OCI-LY1 (cell line): Measurements from ENCODE around the gene BIN1.
A peak's percentile ranks its signal among the peaks of the same experiment; 100 is the strongest.

Experiments used
- H2AFZ ChIP-seq: fragments of 200-600 bp; sonication (generic), shearing (Covaris generic); 2 replicates; pipeline ENCODE4 v1.6.0; 2014; ENCODE audit warnings: antibody characterized with exemption, mild to moderate bottlenecking, low read length
- H3F3A ChIP-seq: fragments of 200-600 bp; sonication (generic), shearing (Covaris generic); 2 replicates; pipeline ENCODE4 v1.6.0; 2014; ENCODE audit warnings: mild to moderate bottlenecking, antibody characterized with exemption, low read length, moderate library complexity; ENCODE audit not compliant: insufficient read depth
- H3K27ac ChIP-seq: fragments of 200-600 bp; sonication (generic); 2 replicates; pipeline ENCODE4 v1.5.1; 2014; ENCODE audit warnings: low read length, mixed run types, mild to moderate bottlenecking, low read depth; ENCODE audit not compliant: poor library complexity, severe bottlenecking
- H3K27me3 ChIP-seq: fragments of 200-600 bp; sonication (generic); 2 replicates; pipeline ENCODE4 v1.6.0; 2014; ENCODE audit warnings: antibody characterized with exemption, mild to moderate bottlenecking, low read length, moderate library complexity; ENCODE audit not compliant: insufficient read depth
- H3K36me3 ChIP-seq: fragments of 200-600 bp; sonication (generic); 2 replicates; pipeline ENCODE4 v1.6.1; 2014; ENCODE audit warnings: mild to moderate bottlenecking, antibody characterized with exemption, low read length, moderate library complexity, mixed read lengths; ENCODE audit not compliant: insufficient read depth
- H3K4me1 ChIP-seq: fragments of 200-600 bp; sonication (generic); 2 replicates; pipeline ENCODE4 v1.5.1; 2014; ENCODE audit warnings: mild to moderate bottlenecking, low read length, moderate library complexity; ENCODE audit not compliant: insufficient read depth, severe bottlenecking
- H3K4me2 ChIP-seq: fragments of 200-600 bp; sonication (generic), shearing (Covaris generic); 2 replicates; pipeline ENCODE4 v1.6.1; 2014; ENCODE audit warnings: low read length
- H3K4me3 ChIP-seq: fragments of 200-600 bp; sonication (generic); 2 replicates; pipeline ENCODE4 v1.5.1; 2014; ENCODE audit warnings: low read length, low read depth, mild to moderate bottlenecking, mixed read lengths; ENCODE audit not compliant: poor library complexity, severe bottlenecking
- H3K79me2 ChIP-seq: fragments of 200-600 bp; shearing (Covaris generic); 2 replicates; pipeline ENCODE4 v1.6.1; 2016; ENCODE audit warnings: mixed run types, low read length, mixed read lengths; ENCODE audit not compliant: insufficient read depth
- H3K9ac ChIP-seq: fragments of 200-600 bp; sonication (generic), shearing (Covaris generic); 2 replicates; pipeline ENCODE4 v1.6.1; 2014; ENCODE audit warnings: mild to moderate bottlenecking, low read length, mixed read lengths
- H3K9me2 ChIP-seq: fragments of 200-600 bp; sonication (generic), shearing (Covaris generic); 2 replicates; pipeline ENCODE4 v1.6.1; 2014; ENCODE audit warnings: low read depth, mild to moderate bottlenecking, low read length, mixed read lengths
- H3K9me3 ChIP-seq: fragments of 200-600 bp; shearing (Covaris generic); 2 replicates; pipeline ENCODE4 v1.6.1; 2014; ENCODE audit warnings: low read length, mixed read lengths
- H4K20me1 ChIP-seq: fragments of 200-600 bp; sonication (generic), shearing (Covaris generic); 2 replicates; pipeline ENCODE4 v1.6.0; 2016; ENCODE audit warnings: mild to moderate bottlenecking, low read length; ENCODE audit not compliant: insufficient read depth
- EZH2 ChIP-seq: fragments of 200-600 bp; sonication (generic), shearing (Covaris generic); IDR thresholded peaks from 2 replicates; pipeline ENCODE4 v1.8.0; 2017; ENCODE audit warnings: borderline replicate concordance, mixed run types, mild to moderate bottlenecking, antibody characterized with exemption, low read length, moderate library complexity, mixed read lengths
- TF ChIP-seq, protein P1 (sequence below): fragments of 200-600 bp; sonication (generic), shearing (Covaris generic); IDR thresholded peaks from 2 replicates; pipeline ENCODE4 v1.5.1; 2017; ENCODE audit warnings: mild to moderate bottlenecking, antibody characterized with exemption, low read length, moderate library complexity, mixed read lengths

The BIN1 gene

GRCh38 chr2:127107622-127107999, 657 bp upstream of the BIN1 start:
- Histone ChIP-seq H3K9me3 (no peaks in the 10 kb centered on the region), H3K4me2 (peak overlapping the region; percentile 40), H3K79me2 (no peaks in the 10 kb centered on the region), H3K9ac (no peak overlapping the region), H2AFZ (no peak overlapping the region), H4K20me1 (no peaks in the 10 kb centered on the region), H3F3A (no peaks in the 10 kb centered on the region), H3K4me3 (peak overlapping the region; percentile 47), H3K27me3 (no peaks in the 10 kb centered on the region; the same call in 1 of the 2 replicates), H3K4me1 (no peaks in the 10 kb centered on the region), H3K9me2 (no peaks in the 10 kb centered on the region), H3K27ac (no peak overlapping the region), H3K36me3 (no peaks in the 10 kb centered on the region)
- TF ChIP-seq, protein P1, sequence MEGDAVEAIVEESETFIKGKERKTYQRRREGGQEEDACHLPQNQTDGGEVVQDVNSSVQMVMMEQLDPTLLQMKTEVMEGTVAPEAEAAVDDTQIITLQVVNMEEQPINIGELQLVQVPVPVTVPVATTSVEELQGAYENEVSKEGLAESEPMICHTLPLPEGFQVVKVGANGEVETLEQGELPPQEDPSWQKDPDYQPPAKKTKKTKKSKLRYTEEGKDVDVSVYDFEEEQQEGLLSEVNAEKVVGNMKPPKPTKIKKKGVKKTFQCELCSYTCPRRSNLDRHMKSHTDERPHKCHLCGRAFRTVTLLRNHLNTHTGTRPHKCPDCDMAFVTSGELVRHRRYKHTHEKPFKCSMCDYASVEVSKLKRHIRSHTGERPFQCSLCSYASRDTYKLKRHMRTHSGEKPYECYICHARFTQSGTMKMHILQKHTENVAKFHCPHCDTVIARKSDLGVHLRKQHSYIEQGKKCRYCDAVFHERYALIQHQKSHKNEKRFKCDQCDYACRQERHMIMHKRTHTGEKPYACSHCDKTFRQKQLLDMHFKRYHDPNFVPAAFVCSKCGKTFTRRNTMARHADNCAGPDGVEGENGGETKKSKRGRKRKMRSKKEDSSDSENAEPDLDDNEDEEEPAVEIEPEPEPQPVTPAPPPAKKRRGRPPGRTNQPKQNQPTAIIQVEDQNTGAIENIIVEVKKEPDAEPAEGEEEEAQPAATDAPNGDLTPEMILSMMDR, result no peak
- no peak for TF ChIP-seq EZH2

DNA sequence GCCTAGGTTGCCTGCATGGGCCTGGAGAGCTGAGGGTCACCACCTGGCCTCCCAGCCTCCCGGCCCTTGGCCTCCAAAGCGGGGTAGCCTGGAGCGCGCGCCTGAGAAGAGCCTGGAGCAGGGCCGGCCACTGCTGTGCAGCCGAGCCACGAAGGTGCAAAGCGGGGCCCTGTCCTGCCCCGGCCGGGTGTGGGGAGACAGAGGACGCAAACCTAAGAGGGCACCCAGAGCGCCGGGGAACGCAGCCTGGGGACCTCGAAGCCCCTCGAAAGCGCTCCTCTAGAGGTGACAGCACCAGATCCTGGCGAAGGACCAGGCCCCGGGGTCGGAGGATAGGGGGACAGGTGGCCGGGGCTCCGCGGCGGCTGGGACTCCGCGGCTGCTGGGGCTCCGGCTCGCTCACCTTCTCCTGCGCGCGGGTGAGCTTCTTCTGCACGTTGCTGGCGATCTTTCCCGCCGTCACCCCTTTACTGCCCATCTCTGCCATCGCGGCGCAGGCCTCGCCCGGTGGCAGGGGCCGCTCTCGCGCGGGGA, 430 bp downstream of the BIN1 start:
- Histone ChIP-seq H3K9ac (no peak overlapping the region), H3K79me2 (no peaks in the 10 kb centered on the region), H3K4me1 (no peaks in the 10 kb centered on the region), H3K27me3 (no peaks in the 10 kb centered on the region; the same call in 1 of the 2 replicates), H3K36me3 (no peaks in the 10 kb centered on the region), H3K4me3 (peak overlapping the region; percentile 47), H3K9me3 (no peaks in the 10 kb centered on the region), H3F3A (no peaks in the 10 kb centered on the region), H4K20me1 (no peaks in the 10 kb centered on the region), H3K4me2 (peak overlapping the region; percentile 40), H3K27ac (no peak overlapping the region), H3K9me2 (no peaks in the 10 kb centered on the region), H2AFZ (no peak overlapping the region)
- TF ChIP-seq EZH2, result no peak
- TF ChIP-seq, protein P1, result no peak

GRCh38 chr2:127105656-127106456, 1.1 kb downstream of the BIN1 start:
- TF ChIP-seq EZH2, result no peak
- TF ChIP-seq, protein P1, result no peak
- Histone ChIP-seq H3K9ac (no peak overlapping the region), H3K4me3 (no peak overlapping the region), H4K20me1 (no peaks in the 10 kb centered on the region), H3K4me1 (no peaks in the 10 kb centered on the region), H3K27ac (no peak overlapping the region), H2AFZ (no peak overlapping the region), H3K9me3 (no peaks in the 10 kb centered on the region), H3K9me2 (no peaks in the 10 kb centered on the region), H3K27me3 (no peaks in the 10 kb centered on the region; the same call in 1 of the 2 replicates), H3K36me3 (no peaks in the 10 kb centered on the region), H3K79me2 (no peaks in the 10 kb centered on the region), H3F3A (no peaks in the 10 kb centered on the region), H3K4me2 (no peak overlapping the region)
